Loucy (cell line): Measurements from ENCODE around the gene COL23A1.

Experiments
- CTCF ChIP-seq: fragments of 200-600 bp; sonication (generic); conservative IDR thresholded peaks from 2 replicates; pipeline ENCODE4 v1.5.1; 2014; ENCODE audit warnings: mild to moderate bottlenecking, antibody characterized with exemption, low read length
- EZH2phosphoT487 ChIP-seq: fragments of 200-600 bp; IDR thresholded peaks from 2 replicates; pipeline ENCODE4 v1.6.1; 2018; ENCODE audit warnings: antibody characterized with exemption, mild to moderate bottlenecking, moderate library complexity, borderline replicate concordance

GRCh38 chr5:178325311-178325678 lies 264.9 kb downstream of the COL23A1 start:
- TF ChIP-seq EZH2phosphoT487 = no peak
- TF ChIP-seq CTCF = no peak
